Globus pallidus (tissue), 1 donor: ENCODE results near the gene RSRC2.
"Not testable (repeated sequence)": the region's sequence is repeated elsewhere in the genome, so short reads cannot be mapped to it uniquely, and the experiment has no call there.

Experiments
- DNase-seq: peaks from one replicate; pipeline ENCODE4 v3.0.0-alpha.2; 2015; ENCODE audit warnings: low spot score

The RSRC2 gene, protein sequence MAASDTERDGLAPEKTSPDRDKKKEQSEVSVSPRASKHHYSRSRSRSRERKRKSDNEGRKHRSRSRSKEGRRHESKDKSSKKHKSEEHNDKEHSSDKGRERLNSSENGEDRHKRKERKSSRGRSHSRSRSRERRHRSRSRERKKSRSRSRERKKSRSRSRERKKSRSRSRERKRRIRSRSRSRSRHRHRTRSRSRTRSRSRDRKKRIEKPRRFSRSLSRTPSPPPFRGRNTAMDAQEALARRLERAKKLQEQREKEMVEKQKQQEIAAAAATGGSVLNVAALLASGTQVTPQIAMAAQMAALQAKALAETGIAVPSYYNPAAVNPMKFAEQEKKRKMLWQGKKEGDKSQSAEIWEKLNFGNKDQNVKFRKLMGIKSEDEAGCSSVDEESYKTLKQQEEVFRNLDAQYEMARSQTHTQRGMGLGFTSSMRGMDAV

DNA sequence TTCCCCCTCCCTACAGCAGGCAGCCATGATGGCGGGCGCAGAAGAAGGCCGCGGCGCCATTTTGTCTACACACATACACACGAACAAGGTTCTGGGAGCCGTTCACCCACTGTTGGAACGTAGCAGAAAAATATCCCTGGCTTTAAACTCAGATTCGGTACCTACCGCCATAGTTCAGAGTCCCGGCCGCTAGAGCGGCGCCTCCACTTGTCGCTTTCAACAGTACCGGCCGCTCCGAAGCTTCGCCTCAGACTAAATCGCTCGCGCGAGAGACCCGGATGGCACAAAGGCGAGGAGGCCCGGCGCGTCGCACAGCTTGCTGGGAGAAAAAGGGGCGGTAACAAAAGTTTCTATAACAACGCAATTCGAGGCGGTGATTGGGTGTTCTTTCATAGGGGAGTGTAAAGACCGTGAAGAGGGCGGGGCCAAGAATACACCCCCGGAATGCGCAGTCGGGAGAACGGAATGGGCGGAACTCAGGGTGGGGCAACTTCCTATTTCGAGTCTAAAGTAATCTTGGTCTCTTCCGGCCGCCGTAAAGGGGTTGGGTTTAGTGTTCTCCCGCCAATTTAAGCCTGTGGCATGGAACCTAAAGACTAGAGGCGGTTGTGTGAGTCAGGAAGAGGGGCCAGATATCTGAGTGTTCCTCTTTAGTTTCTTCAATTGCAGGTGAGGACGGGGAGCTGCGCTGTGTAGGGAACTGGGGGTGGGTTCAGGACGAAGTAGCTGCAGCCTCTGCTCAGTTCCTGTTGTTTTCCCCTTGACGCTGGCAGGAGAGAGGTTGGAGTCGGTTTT, at the start of gene RSRC2, which contains the start of gene KNTC1:
RSRC2 (minus strand) TSS at position 254 of the 795 bp plus-strand sequence; CDS start at position 171, 83 bp downstream.
KNTC1 (plus strand) TSS at position 567 of the 795 bp plus-strand sequence. CDS start 2,815 bp downstream, outside the sequence.
- peak; percentile 100 for DNase-seq

DNA sequence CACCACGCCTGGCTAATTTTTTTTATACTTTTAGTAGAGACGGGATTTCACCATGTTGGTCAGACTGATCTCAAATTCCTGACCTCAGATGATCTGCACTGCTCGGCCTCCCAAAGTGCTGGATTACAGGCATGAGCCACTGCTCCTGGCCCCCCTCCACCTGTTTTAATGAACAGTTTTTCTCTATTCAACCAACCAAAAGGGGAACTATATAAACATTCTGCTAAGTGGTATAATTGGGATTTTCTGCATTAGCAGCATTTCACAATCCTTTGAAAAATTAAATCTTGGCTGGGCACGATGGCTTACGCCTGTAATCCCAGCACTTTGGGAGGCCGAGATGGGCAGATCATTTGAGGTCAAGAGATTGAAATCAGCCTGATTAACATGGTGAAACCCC, 45.1 kb upstream of the RSRC2 start:
- no peak for DNase-seq

DNA sequence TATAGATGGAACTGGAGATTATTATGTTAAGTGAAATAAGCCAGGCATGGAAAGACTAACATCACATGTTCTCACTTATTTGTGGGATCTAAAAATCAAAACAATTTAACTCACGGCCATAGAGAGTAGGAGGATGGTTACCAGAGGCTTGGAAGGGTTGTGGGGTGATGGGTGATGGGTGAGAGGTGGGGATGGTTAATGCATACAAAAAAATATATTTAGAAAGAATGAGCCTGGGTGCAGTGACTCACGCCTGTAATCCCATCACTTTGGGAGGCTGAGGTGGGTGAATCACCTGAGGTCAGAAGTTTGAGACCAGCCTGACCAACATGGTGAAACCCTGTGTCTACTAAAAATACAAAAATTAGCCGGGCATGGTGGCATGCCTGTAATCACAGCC, 43.3 kb upstream of the RSRC2 start:
- DNase-seq, result not testable (repeated sequence)

DNA sequence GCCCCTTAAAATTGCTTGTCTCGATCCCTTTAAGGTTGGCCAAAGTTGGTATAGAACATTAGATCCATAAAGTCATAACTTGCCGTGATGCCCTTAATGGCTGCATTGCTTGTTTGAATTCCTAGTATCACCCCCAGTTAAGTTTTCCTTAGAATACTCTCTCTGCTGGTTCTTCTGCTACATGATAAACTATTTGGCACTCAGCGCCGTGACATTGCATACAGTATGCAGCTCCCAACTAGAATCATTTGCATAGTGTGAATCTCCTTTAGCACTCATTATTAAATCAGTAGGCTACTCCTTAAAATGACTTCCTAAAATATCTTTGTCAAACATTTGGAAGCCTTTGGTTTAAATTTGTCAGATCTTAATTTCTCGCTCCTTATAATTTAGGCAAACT, 42.6 kb upstream of the RSRC2 start:
- DNase-seq, result no peak

DNA sequence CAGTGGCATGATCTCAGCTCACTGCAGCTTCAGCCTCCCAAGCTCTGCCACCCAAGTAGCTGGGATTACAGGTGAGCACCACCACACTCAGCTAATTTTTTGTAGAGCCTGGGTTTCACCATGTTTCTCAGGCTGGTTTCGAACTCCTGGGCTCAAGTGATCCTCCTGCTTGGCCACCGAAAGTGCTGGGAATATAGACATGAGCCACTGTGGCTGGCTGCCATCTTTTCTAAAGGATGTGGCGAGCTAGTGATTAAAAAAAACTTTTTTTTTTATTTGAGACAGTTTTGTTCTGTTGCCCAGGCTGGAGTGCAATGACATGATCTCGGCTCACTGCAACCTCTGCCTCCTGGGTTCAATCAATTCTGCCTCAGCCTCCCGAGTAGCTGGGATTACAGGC, 40.1 kb upstream of the RSRC2 start:
- not testable (repeated sequence) for DNase-seq

DNA sequence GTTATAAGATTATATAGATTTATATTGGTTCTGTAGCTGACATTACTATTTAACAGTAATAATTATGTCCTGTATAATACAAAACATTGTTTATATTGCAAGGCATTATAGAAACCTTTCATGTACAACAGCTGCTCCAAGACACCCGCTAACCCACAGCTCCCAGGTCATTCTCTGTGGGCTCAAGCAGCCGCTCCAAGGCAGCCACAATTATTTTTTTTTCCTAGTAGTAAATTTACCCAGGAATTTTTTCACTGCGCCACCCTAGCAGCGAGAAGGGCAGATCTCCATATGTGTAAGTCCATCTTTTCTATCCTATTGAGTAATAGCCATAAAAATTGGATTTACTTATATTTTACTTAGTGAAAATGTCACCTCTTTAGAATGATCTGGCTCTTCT, 36.6 kb upstream of the RSRC2 start:
- DNase-seq, result no peak

DNA sequence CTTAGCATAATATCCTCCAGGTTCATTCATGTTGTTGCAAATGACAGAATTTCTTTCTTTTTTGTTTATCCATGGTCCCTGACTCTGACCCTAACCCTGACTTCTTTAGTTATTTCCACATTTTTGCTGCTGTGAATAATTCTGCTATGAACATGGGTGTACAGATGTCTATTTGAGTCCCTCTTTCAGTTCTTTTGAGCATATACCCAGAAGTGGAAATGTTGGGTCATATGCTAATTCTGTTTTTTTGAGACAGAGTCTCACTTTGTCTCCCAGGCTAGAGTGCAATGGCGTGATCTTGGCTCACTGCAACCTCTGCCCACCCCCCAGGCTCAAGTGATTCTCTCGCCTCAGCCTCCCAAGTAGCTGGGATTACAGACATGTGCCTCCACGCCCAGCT, 33.4 kb upstream of the RSRC2 start:
- DNase-seq, result no peak

DNA sequence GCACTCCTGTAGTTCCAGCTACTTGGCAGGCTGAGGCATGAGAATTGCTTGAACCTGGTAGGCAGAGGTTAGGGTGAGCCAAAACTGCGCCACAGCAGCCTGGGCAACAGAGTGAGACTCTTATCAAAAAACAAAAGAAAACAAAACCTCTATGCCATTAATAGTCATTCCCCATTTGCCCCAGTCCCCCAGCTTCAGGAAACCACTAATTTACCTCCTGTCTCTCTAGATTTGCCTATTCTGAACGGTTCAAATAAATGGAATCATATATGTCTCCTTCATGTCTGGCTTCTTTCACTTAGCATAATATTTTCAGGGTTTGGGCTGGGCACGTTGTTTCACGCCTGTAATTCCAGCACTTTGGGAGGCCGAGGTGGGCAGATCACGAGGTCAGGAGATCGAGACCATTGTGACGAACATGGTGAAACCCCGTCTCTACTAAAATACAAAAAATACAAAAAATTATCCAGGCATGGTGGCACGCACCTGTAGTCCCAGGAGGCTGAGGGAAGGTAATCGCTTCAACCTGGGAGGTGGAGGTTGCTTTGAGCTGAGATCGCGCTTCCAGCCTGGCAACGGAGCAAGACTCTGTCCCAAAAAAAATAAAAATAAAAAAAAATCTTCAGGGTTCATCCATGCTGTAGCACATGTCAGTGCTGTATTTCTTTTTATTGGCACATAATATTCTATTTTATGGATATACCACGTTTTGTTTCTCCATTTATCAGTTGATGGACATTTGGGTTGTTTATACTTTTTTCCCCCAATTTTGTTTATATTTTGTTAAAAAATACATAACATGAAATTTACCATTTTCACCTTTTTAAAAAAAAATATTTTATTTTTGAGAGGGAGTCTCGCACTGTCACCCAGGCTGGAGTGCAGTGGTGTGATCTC, 32.3 kb upstream of the RSRC2 start:
- DNase-seq, result no peak

DNA sequence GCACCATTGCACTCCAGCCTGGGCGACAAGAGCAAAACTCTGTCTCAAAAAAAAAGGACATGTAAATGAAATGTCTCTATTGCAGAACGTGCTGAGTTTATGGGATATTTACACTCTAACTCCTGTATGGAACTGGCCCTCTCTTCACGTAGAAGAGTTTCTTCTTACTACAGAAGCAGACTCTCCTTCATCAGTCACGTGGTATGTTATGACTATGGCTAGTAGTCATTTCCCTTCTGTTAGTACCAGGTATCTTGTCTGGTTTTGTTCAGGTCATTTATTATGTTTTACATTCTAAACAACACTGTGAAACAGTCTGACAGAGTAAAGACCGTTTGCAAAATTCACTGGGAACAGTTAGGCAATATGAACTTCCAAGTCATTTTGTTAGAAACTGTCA, 20.6 kb upstream of the RSRC2 start:
- no peak for DNase-seq

DNA sequence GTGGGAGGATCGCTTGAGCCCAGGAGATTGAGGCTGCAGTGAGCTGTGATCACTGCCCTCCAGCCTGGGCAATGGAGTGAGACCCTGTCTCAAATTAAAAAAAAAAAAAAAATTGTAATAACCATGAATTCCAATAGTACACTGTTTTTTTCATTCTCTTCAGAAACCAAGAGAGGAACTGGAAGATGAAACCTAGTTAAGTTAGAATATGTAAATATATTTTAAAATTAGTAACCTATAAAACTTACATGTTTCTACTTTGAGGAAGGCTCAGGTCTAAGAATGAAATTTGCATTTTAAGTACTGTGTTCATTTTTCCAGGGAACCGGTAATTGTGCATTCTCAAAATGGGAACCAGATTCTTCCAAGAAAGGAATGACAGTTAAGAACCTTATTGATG, 19.1 kb upstream of the RSRC2 start:
- DNase-seq, result no peak

DNA sequence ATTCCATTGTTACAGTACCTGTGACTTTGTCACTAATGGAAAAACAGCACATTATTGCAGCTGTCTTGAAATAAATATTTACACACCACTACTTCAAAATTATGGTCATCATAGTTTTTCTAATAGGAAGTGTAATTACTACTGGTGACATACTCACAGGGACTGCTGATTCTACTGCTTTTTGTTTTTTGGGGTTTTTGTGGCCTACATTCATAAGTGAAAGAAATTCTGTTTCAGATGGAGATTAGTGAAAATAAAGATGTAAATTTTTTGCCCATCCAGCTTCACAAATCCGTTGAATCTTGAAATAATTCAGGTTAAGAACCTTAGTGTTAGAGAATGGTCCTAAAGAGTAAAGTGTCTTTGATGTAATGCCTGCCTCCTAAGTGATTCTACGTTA, 17.8 kb upstream of the RSRC2 start:
- DNase-seq, result no peak

DNA sequence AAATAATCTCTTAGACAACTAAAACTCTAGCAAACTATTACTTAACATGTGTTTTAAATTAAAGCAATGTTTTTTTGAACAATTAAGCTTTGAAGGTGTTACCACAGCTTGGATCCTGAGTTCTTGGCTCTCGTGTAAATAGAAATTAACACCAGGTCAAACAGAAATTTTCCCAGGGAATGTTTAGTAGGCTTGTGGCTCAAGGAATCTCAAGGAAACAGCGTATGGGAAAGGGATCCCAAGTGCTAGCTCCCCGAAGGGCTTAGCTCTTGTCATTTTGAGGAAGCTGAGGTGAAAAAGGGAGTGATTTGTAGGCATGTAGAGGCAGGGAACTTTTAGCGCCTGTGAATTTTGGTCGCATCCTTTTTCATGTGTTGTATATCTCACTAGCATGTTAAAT, 11.8 kb upstream of the RSRC2 start:
- no peak for DNase-seq

DNA sequence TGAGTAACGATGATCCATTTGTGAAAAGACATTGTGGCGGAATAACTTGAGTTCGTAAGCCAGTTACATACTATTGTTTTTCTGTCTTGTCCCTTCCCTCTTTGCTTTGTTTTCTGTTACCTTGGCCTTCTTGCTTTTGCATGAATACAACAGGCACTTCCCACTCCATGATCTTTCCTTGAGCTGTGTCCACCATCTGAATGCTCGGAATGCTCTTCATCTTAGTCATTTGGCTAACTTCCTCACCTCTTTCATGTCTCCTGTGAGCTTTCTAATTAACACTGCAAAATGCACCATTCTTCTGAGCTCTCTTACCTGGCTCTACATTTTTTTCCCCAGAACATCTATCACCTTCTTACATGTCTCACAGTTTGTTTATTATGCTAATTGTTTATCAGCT, 10.3 kb upstream of the RSRC2 start:
- no peak for DNase-seq

DNA sequence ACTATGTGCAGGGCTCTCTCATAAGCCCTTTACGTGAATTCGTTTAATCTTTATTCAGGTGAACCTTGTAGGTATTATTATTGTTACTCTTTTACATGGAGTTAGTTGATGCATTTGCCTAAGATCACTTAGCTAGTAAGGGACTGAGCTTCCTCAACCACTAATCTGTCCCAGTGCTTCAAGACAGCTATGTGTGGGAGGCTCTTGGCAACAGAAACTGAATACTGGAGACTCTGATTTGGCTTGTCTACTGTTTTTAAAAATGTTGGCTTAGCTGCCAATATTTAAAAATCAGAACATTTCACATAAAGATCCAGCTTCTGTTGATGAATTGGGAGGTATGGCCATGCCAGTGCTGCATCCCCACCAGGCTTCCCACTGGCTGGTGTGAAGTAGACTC, 7.1 kb upstream of the RSRC2 start:
- DNase-seq, result no peak

DNA sequence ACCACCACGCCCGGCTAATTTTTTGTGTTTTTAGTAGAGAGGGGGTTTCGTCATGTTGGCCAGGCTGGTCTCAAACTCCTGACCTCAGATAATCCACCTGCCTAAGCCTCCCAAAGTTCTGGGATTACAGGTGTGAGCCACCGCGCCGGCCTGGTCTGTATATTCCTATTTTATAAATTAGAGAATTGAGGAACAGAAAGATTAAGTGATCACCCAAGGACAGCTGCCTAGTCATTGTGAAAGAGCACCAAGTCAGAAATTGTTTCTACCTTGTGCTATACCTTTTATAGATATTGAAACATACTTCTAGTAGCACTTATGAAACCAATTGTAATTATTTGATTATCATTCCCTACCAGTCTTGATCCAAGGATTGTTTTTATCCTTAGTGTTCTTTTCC, 2.3 kb upstream of the RSRC2 start:
- no peak for DNase-seq

DNA sequence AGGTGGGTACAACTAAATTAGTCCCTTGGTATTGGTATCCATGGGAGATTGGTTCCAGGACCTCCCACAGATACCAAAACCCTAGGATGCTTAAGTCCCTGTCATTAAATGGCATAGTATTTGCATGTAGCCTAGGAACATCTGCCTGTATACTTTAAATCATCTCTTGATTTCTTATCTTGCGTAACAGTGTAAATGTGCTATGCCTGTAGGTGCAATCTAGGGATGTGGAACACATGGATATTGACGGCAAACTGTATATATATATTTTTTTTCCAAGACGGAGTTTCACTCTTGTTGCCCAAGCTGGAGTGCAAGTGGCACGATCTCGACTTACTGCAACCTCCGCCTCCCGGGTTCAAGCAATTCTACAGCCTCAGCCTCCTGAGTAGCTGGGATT, 1.8 kb upstream of the RSRC2 start:
- DNase-seq, result no peak

DNA sequence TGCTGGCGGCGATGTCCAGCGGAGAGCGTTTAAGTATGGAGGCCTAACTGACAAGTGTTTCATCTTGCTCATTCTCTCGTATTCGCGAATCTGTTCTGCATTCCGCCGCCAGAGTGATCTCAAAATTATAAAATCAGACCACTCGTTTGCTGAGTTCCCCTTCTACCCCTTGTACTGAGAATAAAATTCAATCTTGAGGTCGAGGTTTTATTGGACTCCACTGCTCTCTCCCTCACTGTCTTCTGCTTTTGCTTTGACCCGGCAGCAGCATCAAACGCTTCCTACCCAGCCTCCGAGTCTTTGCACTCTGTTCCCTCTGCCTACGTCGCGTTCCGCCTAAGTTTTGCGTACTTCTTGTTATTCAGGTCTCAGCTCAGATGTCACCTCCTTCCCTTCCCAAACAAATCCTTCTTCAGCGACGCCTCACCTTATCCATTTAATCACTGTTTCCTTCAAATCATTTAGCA, 775 bp upstream of the RSRC2 start:
- DNase-seq, result no peak

DNA sequence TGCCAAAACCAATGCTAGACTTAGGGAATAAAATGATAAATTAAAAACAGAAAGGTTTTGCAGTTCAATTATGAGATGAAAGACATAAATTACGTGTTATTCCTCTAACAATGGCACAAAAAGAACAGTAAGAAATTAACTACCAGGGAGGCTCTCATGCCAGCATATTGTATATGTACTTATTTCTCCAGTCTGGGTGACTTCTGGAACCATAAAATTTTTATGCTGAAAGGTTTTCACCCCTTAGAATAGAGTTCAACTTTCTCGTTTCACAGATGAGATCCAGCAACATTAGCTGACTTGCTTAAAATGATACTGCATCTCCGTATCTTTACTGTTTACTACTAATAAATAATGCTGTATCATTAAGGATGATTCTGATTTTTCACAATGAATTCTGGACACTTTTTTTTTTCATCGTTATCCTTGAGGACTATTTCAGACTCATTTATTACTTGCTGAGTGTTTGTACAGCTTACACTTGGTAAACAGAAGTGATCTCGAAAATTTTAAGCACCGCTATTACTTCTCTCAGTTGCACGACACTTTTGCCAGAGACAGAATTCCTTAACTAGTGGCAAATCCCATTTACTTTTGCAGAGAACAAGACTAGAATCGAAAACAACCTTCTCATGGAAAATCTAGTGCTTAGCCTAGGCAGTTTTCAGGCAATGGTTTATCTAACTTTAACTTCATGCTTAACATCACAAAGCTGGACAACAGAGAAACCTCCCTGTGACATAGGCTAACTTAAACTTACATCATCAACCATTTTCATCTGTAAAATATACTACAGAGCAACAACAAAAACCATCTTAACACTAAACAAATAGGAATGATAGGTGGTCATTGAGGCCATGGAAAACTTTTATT, 2.7 kb downstream of the RSRC2 start:
- DNase-seq, result no peak

DNA sequence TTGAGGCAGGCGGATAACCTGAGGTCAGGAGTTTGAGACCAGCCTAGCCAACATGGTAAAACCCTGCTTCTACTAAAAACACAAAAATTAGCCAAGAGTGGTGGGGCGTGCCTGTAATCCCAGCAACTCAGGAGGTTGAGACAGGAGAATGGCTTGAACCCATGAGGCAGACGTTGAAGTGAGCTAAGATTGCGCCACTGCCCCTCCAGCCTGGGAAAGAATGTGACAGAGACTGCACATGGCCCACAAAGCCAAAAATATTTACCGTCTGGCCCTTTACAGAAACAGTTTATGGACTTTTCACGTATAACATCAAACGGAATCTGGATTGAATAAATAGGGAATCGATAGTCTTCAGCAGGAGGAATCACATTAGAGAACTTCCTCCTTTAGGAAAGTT, 3.5 kb downstream of the RSRC2 start:
- DNase-seq, result no peak

DNA sequence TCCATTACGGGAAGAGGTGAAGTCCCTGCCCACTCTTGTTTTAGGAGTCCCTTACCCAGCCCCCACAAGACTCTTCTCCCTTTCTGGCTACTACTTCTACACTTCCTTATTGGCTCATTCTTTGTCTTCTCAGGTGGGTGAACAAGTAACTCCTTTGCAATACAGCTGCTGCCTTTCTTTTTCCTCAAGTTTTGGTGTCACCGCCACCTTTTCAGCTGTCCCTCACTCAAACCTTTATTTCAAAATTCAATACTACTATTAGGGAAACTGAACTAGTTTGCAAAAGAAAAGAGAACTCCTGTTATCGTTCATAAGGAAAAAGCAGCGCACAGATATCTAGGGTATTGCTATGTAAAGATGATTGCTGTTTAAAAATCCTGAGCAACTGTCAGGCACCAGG, 6.1 kb downstream of the RSRC2 start:
- no peak for DNase-seq

DNA sequence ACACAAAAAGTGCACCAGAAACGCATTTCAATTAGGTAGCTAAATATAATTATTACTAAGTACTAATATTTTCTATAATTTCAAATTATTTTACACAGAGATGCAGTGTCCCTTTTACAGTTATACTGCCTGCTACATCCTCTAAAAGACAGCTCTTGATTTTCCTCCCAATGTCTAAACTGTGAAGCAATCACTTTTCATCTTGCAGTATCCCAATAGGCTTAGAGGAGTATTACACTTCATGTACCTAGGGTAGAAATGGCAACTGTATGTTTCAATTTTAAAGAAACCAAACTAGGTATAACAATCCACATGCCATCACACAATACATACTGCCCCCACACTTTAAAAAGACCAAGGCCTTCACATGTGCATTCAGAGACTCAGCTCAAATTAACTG, 7.3 kb downstream of the RSRC2 start:
- no peak for DNase-seq
